ENCODE measurements around the gene GBP2.

GRCh38 chr1:89104147-89104546, 21.8 kb downstream of the GBP2 start:
- TF ChIP-seq CTCF (conservative IDR thresholded peaks at IDR 0.05; ENCODE audit: low read depth, low read length) (no peak), RCOR1 (IDR thresholded peaks at IDR 0.05; ENCODE audit: insufficient replicate concordance, low read length) (no peak), POLR2A (IDR thresholded peaks at IDR 0.05; ENCODE audit: low read depth, low read length) (no peak), BHLHE40 (IDR thresholded peaks at IDR 0.05; ENCODE audit: low read depth, low read length) (no peak), MAFK (IDR thresholded peaks at IDR 0.05; ENCODE audit: low read depth, low read length) (no peak), CEBPB (IDR thresholded peaks at IDR 0.05; ENCODE audit: low read depth, low read length) (no peak), MXI1 (IDR thresholded peaks at IDR 0.05; ENCODE audit: borderline replicate concordance, low read depth, low read length) (no peak), RAD21 (IDR thresholded peaks at IDR 0.05; ENCODE audit: low read length) (no peak), RFX5 (IDR thresholded peaks at IDR 0.05; ENCODE audit: low read depth, low read length) (no peak), MAZ (IDR thresholded peaks at IDR 0.05; ENCODE audit: borderline replicate concordance, low read depth, low read length) (no peak), SMC3 (IDR thresholded peaks at IDR 0.05; ENCODE audit: low read depth, low read length) (no peak), FOS (IDR thresholded peaks at IDR 0.05; ENCODE audit: low read depth, low read length) (no peak)

All from IMR-90 (cell line).